Gastroesophageal sphincter (tissue), 4 donors: Measurements from ENCODE around the gene PPP2R5D. TPM values are rescaled to one million over a fixed set of nuclear protein-coding genes. Genes with fewer than 3 reads are reported as not detected.
"Not testable (repeated sequence)": the region's sequence is repeated elsewhere in the genome, so short reads cannot be mapped to it uniquely, and the experiment has no call there.

Source experiments
- ATAC-seq: fragments of 150-250 bp; one replicate; pipeline ENCODE4 v1.9.1; 2016; ENCODE audit warnings: mild to moderate bottlenecking, moderate library complexity
- H3K27ac ChIP-seq, 4 donors: fragments of 200-600 bp; sonication (generic) in 3 of 4; 1 replicate in 3 of 4; 2 replicates in 1 of 4; pipeline ENCODE4 v1.5.1; 2016 to 2019
- H3K27me3 ChIP-seq: fragments of 200-600 bp; sonication (generic); one replicate; pipeline ENCODE4 v1.5.1; 2019
- H3K36me3 ChIP-seq, 2 donors: fragments of 200-600 bp; sonication (generic); one replicate each; pipeline ENCODE4 v1.5.1; 2019; ENCODE audit warnings: control low read depth in 1 of 2
- H3K4me1 ChIP-seq, 3 donors: fragments of 200-600 bp; sonication (generic); 1 replicate in 2 of 3; 2 replicates in 1 of 3; pipeline ENCODE4 v1.5.1; 2016 to 2019; ENCODE audit warnings: control low read depth in 2 of 3
- H3K4me3 ChIP-seq, 2 donors: fragments of 200-600 bp; sonication (generic); one replicate each; pipeline ENCODE4 v1.5.1; 2019; ENCODE audit warnings: mild to moderate bottlenecking in 1 of 2, moderate library complexity in 1 of 2
- H3K9me3 ChIP-seq, 3 donors: fragments of 200-600 bp; sonication (generic); one replicate each; pipeline ENCODE4 v1.5.1; 2017 to 2019; ENCODE audit warnings: control low read depth in 2 of 3
- CTCF ChIP-seq, 4 experiments: fragments of 200-600 bp in 2 of 4; fragments of 450-650 bp in 2 of 4; sonication (generic) in 1 of 4; IDR thresholded peaks; one replicate each; pipeline ENCODE4 v1.5.1; 2017 to 2019; ENCODE audit warnings: antibody characterized with exemption in 4 of 4, mild to moderate bottlenecking in 2 of 4, moderate library complexity in 2 of 4
- EP300 ChIP-seq: sonication (generic); formaldehyde crosslinking; IDR thresholded peaks from one replicate; pipeline ENCODE4 v1.6.1; 2017; ENCODE audit warnings: antibody characterized with exemption, mild to moderate bottlenecking
- POLR2A ChIP-seq, 2 donors: fragments of 450-650 bp; IDR thresholded peaks; one replicate each; pipeline ENCODE4 v1.6.1; 2017; ENCODE audit warnings: antibody characterized with exemption in 2 of 2, mild to moderate bottlenecking in 2 of 2, moderate library complexity in 1 of 2
- POLR2AphosphoS5 ChIP-seq: sonication (generic); formaldehyde crosslinking; IDR thresholded peaks from one replicate; pipeline ENCODE4 v1.6.1; 2017; ENCODE audit warnings: antibody characterized with exemption
- WGBS, 2 donors: methylation state at CpG; one replicate each; pipeline ENCODE4 v1.1.5; 2018; ENCODE audit warnings: low coverage in 1 of 2; 5-methylcytosine and 5-hydroxymethylcytosine counted together
- total RNA-seq, 4 donors: library from RNA; depleted of rRNA; stranded (reverse); fragments of >200 nt; gene quantifications; one replicate each; pipeline ENCODE4 v1.1.0, GENCODE V29; 2016

PPP2R5D gene
- total RNA-seq, 4 donors from 2014 or later = 30.0 to 45.1 (median 36.3) TPM

GRCh38 chr6:42988486-42989020, 4.2 kb downstream of the PPP2R5D start:
- no peak overlapping the region for H3K27ac ChIP-seq
- peaks cover 0 to 44% of the 10 kb centered on the region in 2 donors for H3K36me3 ChIP-seq
- peaks cover 0 to 48% (median 38%) of the 10 kb centered on the region in 3 donors for H3K4me1 ChIP-seq
- WGBS, 2 donors = 38% methylated on average over 1 of the region's 1 CpG; no CpG with 5 or more reads in 1 of the 2 donors
- H3K4me3 ChIP-seq = no peak overlapping the region
- ATAC-seq = no peak
- H3K27me3 ChIP-seq = no peaks in the 10 kb centered on the region
- no peak for TF ChIP-seq POLR2AphosphoS5
- H3K9me3 ChIP-seq = no peaks in the 10 kb centered on the region

- no peak overlapping the region for H3K4me3 ChIP-seq
- peaks cover 0 to 53% of the 10 kb centered on the region in 2 donors for H3K36me3 ChIP-seq
- H3K9me3 ChIP-seq = no peaks in the 10 kb centered on the region
- TF ChIP-seq CTCF (IDR thresholded peaks at IDR 0.05) (no peak), EP300 (no peak), POLR2AphosphoS5 (no peak), POLR2A (IDR thresholded peaks at IDR 0.05) (no peak)
- no peaks in the 10 kb centered on the region for H3K27me3 ChIP-seq
- ATAC-seq = no peak
- peaks cover 0 to 43% (median 35%) of the 10 kb centered on the region in 3 donors for H3K4me1 ChIP-seq
- WGBS, 2 donors = 78 to 96% methylated on average over 3 to 5 of the region's 5 CpGs
- no peak overlapping the region for H3K27ac ChIP-seq
These were observed 5.6 kb downstream of the PPP2R5D start for GRCh38 chr6:42989923-42990322.

- Histone ChIP-seq H3K9me3 (no peaks in the 10 kb centered on the region), H3K36me3 (peaks cover 0 to 60% of the 10 kb centered on the region in 2 donors), H3K4me1 (peaks cover 0 to 7% (median 4%) of the 10 kb centered on the region in 3 donors), H3K27me3 (no peaks in the 10 kb centered on the region), H3K27ac (no peak overlapping the region), H3K4me3 (no peak overlapping the region)
- no peak for ATAC-seq
- whole genome bisulfite sequencing, 2 donors = 92 to 100% methylated on average over 2 of the region's 2 CpGs
- TF ChIP-seq POLR2AphosphoS5 = no peak
- TF ChIP-seq CTCF (IDR thresholded peaks at IDR 0.05) = no peak
- no peak for TF ChIP-seq EP300
- no peak for TF ChIP-seq POLR2A (IDR thresholded peaks at IDR 0.05)
These were observed 9.1 kb downstream of the PPP2R5D start for GRCh38 chr6:42993445-42993844.

- no peaks in the 10 kb centered on the region for H3K4me1 ChIP-seq
- TF ChIP-seq EP300 (no peak), POLR2AphosphoS5 (no peak)
- H3K36me3 ChIP-seq = peaks cover 0 to 36% of the 10 kb centered on the region in 2 donors
- no peaks in the 10 kb centered on the region for H3K27me3 ChIP-seq
- ATAC-seq = no peak
- no peak overlapping the region for H3K4me3 ChIP-seq
- no peaks in the 10 kb centered on the region for H3K9me3 ChIP-seq
- H3K27ac ChIP-seq = no peak overlapping the region
These were observed 12.1 kb downstream of the PPP2R5D start for GRCh38 chr6:42996513-42996912.

- not testable (repeated sequence) for H3K27ac ChIP-seq, H3K27me3 ChIP-seq, H3K4me1 ChIP-seq, H3K9me3 ChIP-seq, ATAC-seq, H3K4me3 ChIP-seq
- 80 to 100% methylated on average over 1 to 3 of the region's 9 CpGs for WGBS, 2 donors
- peaks cover 0 to 38% of the 10 kb centered on the region in 2 donors for H3K36me3 ChIP-seq
These were observed 13.8 kb downstream of the PPP2R5D start for GRCh38 chr6:42998205-42998604.

- Histone ChIP-seq H3K9me3 (no peaks in the 10 kb centered on the region), H3K36me3 (peaks cover 0 to 38% of the 10 kb centered on the region in 2 donors), H3K27ac (no peak overlapping the region), H3K4me1 (no peaks in the 10 kb centered on the region), H3K4me3 (no peak overlapping the region), H3K27me3 (no peaks in the 10 kb centered on the region)
- TF ChIP-seq POLR2AphosphoS5 = no peak
- TF ChIP-seq CTCF (IDR thresholded peaks at IDR 0.05) = no peak
- no peak for TF ChIP-seq POLR2A (IDR thresholded peaks at IDR 0.05)
- no peak for TF ChIP-seq EP300
- ATAC-seq = no peak
- WGBS, 2 donors = 94 to 97% methylated on average over 5 to 8 of the region's 8 CpGs
These were observed 17.5 kb downstream of the PPP2R5D start for GRCh38 chr6:43001843-43002242.
